ENCODE data around the gene MS4A6E. TPM values are rescaled to one million over a fixed set of nuclear protein-coding genes. Genes with fewer than 3 reads are reported as not detected.

The MS4A6E gene
- total RNA-seq, 4 donors from 2014 or later: not detected

DNA sequence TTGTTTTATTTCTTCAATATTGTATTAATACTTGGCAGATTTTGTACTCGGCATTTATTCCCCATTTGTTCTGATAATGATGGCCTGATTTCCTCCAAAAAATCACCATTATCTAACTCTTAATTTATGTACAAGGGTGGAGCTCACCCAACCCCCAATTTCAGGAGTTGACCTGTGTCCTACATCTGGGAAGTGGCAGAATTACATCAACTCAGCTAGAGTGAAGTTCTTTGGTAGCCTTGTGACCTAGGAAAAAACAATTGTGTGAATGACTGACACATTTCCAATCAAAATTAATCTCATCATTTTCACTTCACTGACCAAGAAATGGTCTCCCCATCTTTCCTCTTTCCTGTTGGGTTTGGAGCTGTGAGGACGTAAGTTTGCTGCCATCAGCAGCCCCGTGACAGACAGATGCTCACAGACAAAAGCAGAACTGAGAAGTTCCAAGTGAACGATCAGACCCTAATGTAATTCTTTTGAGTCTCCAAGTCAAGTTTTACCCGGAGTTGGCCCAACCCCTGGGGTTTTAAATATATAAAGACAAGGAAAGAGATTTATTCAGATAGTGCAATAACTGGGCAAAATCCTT is 16.6 kb upstream of the MS4A6E start:
- H3K36me3 ChIP-seq: no peaks in the 10 kb centered on the region
- DNase-seq: peak in 2 of 3 donors; percentile 53 to 59
- H3K27ac ChIP-seq: no peak overlapping the region
- H3K27me3 ChIP-seq: no peaks in the 10 kb centered on the region
- H3K9me3 ChIP-seq: no peaks in the 10 kb centered on the region
- TF ChIP-seq POLR2A (IDR thresholded peaks at IDR 0.05) (no peak), CTCF (IDR thresholded peaks at IDR 0.05) (no peak)
- H3K4me1 ChIP-seq: no peaks in the 10 kb centered on the region
- no peak overlapping the region for H3K4me3 ChIP-seq

- Histone ChIP-seq H3K27me3 (no peaks in the 10 kb centered on the region), H3K9me3 (peaks cover 0 to 8% (median 0%) of the 10 kb centered on the region in 4 donors), H3K4me1 (no peaks in the 10 kb centered on the region), H3K36me3 (no peaks in the 10 kb centered on the region), H3K4me3 (no peak overlapping the region), H3K27ac (peak overlapping the region in 1 of 4 donors; percentile 33)
- no peak for TF ChIP-seq POLR2A (IDR thresholded peaks at IDR 0.05)
- TF ChIP-seq CTCF (IDR thresholded peaks at IDR 0.05): no peak
- no peak for DNase-seq
Measured at GRCh38 chr11:60314635-60315321, 12.3 kb upstream of the MS4A6E start.

GRCh38 chr11:60315871-60316270 is 11.2 kb upstream of the MS4A6E start:
- no peak for DNase-seq
- Histone ChIP-seq H3K4me1 (no peaks in the 10 kb centered on the region), H3K27ac (no peak overlapping the region), H3K4me3 (no peak overlapping the region), H3K9me3 (peaks cover 0 to 8% (median 1%) of the 10 kb centered on the region in 4 donors), H3K27me3 (no peaks in the 10 kb centered on the region), H3K36me3 (no peaks in the 10 kb centered on the region)
- no peak for TF ChIP-seq POLR2A (IDR thresholded peaks at IDR 0.05)
- no peak for TF ChIP-seq CTCF (IDR thresholded peaks at IDR 0.05)

DNA sequence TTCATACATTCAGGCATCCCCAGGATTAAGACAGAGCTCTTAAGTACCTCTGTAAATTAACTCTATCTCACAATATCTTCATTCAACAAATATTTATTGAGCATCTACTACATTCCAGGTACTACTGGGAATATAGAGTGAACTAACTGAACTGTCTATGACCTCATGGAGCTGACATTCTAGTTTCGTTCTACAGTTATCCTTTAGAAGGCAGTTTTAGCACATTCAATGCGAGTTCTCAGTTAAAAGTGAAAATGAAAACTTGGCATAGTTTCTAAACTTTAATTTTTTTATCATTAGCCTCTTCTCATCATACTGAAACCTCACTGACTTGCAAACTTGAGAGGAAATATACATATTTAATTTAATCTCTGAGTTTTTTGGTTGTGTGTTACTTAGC is 10.7 kb upstream of the MS4A6E start:
- H3K27me3 ChIP-seq: no peaks in the 10 kb centered on the region
- H3K4me1 ChIP-seq: no peaks in the 10 kb centered on the region
- TF ChIP-seq POLR2A (IDR thresholded peaks at IDR 0.05) (no peak), CTCF (IDR thresholded peaks at IDR 0.05) (no peak)
- peaks cover 0 to 8% (median 1%) of the 10 kb centered on the region in 4 donors for H3K9me3 ChIP-seq
- no peaks in the 10 kb centered on the region for H3K36me3 ChIP-seq
- no peak for DNase-seq
- no peak overlapping the region for H3K27ac ChIP-seq
- H3K4me3 ChIP-seq: no peak overlapping the region

DNA sequence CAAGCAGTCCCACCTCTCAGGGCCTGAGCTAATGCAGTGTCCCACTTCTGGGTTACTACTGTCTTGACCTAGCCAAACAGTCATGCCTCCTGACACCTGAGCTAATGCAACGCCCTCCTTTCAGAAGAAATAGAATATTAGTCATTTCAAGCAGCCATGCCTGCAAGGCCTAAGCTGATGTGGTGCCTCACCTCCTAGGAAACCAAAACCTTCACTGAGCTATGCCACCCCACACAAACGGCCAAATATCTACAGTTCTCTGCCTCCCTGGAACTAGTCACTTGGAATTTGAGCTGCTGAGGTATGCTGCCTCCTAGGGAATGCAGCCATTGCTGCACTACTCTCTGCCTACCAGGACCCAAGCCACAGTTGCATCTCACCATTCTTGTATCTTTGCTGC is 8.3 kb upstream of the MS4A6E start:
- DNase-seq: no peak

More for the DNA sequence above, 8.3 kb upstream of the MS4A6E start:
- H3K27ac ChIP-seq: no peak overlapping the region
- no peak overlapping the region for H3K4me3 ChIP-seq
- TF ChIP-seq CTCF (IDR thresholded peaks at IDR 0.05) (no peak), POLR2A (IDR thresholded peaks at IDR 0.05) (no peak)
- H3K9me3 ChIP-seq: peaks cover 0 to 8% (median 1%) of the 10 kb centered on the region in 4 donors
- H3K27me3 ChIP-seq: no peaks in the 10 kb centered on the region
- H3K4me1 ChIP-seq: no peaks in the 10 kb centered on the region
- no peaks in the 10 kb centered on the region for H3K36me3 ChIP-seq
